HG02623 (cell line): ENCODE data around the gene ZNF101.
A peak's percentile ranks its signal among the peaks of the same experiment; 100 is the strongest.

Experiments
- ATAC-seq: cut with Tn5 transposase; IDR thresholded peaks from one replicate; pipeline ENCODE4 v1.9.1; 2021; ENCODE audit warnings: moderate library complexity; ENCODE audit not compliant: unreplicated experiment

Gene ZNF101

DNA sequence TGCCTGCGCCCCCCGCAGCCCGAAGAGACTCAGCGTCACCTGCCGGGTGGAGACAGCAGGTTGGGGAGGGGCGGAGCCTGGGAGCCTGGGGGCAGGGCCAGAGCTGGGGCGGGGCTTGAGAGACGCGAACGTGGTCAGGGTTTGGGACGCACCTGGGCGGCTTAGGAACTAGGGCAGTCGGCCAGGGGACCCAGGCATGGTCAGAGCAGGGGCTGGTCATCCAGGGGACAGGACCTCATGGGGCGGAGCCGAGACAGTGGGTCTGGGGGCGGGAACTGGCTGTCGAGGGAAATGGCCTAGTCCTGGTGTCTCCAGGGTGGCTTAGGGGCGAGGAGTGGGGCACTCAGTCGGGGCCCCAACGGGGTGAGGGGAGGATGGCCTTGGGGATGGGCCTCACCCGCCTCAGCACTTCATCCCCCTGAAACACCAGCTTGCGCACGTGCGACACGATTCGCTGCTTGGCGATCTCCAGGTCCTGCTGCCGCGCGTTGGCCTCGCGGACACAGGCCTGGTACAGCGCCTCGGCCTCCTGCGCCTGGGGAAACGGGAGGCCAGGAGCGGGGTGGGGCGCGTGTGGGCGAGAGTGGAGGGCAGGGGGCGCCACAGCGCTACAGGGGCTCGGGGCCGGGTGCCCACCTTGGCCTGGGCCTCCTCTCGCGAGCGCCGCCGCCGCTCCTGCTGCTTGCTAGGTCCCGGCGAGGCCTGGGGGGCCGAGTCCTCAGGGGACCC, 31.0 kb upstream of the ZNF101 start:
- ATAC-seq = no peak

DNA sequence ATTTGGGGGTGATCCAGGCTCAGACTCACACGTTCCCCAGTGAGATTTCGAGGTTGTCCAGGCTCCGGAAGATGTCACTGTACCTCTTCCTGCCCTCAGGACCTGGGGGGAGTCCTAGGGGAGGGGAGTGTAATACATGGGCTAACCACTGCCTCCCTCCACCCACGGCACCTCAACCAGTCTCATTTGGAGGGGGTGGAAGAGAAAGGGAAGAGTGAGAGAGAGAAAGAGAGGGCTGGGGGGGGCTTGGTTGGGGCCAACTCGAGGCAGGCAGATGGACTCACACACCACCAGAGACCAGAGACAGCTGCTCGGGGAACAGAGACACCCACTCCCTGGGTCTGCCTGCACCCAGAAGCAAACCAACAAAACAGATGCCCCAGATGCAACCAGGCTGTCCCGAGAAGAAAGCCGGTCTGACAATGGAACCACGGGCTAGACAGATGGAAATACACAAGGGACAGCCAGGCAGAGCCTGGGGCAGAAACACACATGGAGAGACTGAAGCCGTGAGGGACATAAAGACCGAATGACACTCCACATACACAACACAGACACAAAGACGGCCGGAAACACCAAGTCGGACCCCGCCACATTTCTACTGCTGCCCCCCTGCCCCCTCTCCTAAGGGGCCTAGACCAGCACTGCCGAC, 26.0 kb upstream of the ZNF101 start:
- no peak for ATAC-seq

DNA sequence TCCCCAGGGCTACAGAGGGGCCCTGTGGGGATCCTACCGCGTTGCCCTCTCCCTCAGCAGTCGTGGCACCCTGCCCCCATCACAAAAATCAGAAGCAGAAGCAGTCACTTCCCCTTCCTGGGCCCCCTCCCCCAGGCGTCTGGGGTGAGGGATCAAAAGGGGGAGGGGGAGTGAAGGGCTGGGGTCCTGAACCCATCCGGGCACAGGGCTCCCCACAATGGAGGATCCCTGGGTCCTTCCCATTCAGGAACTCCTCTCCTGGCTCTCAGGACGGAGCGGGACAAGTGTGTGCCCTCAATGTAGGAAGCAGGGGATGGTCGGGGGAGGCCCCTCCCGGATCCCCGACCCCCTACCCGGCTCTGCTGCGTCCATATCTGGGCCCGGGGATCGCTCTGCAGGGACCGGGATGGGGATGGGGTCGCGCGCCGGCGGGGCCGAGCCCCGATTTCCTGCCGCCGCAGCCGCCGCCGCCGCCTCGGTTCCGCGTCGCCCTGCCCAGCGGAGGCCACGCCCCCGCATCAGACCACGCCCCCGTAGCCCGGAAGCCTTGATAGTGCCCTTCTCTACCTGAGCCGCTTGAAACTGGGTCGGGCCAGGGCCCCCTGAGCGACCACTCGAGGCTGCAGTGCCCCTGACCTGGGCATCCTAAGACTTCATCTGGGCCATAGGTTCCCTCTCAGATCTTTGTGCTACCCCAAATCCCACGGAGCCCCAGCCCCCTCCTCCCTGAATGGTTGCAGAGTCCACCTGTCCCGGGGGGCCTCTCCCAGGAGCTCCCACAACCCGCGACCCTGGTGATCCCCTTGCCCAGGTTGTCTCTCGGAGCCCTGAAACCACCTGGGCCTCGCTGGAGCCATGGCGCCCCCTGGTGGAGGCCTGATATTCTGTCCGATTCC, 25.2 kb upstream of the ZNF101 start, which contains the start of gene GMIP:
Gene GMIP (minus strand): TSS at position 500 of the 896 bp plus-strand sequence. CDS start 128 bp downstream, at position 372.
- peak; percentile 67 for ATAC-seq

DNA sequence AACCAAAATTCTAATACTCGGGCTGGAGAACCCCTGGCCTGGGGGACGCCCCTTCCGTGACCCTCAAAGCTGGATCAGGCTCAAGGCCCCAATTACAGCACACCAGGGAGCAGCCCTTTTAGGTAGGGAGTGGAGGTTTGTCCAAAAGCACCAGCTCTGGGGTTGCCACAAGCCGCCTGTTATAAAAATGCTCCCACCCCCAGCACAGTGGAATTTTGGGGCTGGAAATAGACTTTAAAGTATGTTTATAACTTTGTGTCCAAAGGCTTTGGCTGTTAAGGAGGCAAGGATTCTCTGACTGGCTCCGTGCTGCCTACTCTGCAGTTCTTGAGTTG, 24.6 kb upstream of the ZNF101 start:
- ATAC-seq = no peak

DNA sequence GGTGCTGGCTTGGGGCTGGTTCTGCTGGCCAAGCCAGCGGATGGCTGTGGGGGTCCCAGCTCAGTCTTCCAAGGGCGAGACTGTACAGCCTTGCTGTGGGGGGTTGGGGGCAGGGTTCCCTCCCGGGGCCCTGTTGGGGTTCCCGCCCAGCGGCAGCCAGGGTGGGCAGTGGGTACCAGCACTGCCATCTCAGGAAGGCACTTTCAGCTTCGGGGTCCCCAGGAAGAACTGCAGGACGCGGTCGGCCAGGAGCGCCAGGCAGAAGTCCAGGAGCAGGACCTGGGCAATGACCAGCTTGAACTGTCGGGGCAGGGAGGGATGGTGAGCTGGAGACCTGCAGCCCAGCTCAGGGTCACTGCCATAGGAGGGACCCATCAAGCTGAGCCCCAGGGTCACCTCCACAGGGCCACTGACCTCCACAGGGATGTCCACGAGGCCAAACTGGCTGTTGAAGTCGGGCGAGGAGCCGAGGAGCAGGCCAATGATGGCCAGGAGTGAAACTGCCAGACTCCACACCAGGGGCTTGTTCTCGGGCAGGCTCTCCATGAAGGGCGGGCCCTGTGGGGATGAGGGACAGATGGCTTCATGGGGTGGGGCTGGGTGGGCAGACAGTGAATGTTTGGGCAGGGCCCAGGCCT, 23.3 kb upstream of the ZNF101 start:
- ATAC-seq = no peak

DNA sequence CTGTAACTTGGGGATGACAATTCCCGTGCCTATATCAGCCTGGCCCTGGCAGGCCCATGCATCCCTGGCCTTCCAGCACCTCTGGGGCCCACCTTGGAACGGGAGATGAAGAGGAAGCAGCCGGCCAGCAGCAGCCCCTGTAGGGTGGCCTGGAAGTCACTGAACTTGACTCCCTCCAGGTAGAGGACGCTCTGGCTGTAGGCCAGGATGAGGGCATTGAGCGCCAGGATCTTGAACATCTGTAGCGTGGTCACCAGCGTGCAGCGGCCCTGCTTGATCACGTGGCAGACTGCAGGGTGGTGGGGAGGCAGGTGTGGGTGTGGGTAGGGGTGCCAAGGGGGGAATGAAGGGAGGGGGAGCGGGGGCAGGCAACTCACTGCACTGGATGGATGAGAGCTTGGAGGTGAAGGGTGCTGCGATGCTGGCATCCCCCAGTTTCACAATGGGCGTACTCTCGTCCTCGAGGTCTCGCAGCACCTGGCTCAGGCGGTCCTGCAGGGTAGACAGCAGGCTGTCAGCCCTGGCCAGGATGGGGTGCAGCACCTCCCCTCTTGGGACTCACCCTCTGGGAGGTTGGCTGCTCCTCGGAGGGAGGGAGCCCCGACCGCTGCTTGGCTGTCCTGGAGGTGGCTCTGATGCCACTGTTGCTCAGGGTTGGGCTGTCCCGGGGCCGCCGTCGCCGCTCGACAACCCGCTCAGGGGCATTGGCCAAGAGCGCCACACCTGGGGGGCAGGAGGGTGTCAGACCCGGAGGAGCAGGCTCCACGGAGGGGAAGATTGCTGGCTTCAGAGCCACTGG, 21.4 kb upstream of the ZNF101 start:
- ATAC-seq = no peak

DNA sequence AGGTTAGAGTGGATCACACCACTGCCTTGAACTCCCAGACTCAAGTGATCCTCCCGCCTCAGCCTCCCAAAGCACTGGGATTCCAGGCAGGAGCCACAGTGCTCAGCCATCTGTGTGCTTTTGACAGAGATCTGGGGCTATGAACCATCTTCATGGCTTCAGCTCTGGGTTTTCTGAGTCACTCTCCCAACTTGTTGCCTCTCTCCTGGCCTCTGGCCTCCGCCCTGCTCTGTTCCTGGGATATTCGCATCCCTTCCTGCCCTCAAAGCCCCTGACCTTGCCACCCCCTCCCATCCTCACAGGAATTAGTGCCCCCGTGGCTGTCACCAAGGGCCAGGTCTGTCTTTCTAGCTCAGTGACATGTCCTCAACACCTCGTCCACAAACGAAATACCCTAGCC, 19.5 kb upstream of the ZNF101 start:
- no peak for ATAC-seq

DNA sequence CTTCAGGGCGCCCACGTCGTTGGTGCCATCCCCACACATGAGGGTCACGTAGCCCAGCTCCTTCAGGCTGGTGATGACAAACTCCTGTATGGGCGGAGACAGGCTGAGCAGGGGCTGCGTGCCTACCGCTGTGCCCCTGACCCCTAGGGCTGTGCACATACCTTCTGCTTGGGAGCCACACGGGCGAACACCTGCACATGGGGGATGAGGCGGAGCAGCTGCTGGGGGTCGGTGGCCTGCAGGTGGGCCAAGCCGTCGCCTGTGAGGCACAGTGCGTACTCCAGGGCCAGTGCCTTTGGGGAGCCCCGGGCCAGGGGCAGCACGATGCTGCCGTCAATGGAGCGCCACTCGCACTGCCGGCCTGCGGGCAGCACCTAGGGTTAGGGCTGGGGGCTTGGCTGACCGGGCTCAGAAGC, 19.1 kb upstream of the ZNF101 start:
- ATAC-seq = no peak

DNA sequence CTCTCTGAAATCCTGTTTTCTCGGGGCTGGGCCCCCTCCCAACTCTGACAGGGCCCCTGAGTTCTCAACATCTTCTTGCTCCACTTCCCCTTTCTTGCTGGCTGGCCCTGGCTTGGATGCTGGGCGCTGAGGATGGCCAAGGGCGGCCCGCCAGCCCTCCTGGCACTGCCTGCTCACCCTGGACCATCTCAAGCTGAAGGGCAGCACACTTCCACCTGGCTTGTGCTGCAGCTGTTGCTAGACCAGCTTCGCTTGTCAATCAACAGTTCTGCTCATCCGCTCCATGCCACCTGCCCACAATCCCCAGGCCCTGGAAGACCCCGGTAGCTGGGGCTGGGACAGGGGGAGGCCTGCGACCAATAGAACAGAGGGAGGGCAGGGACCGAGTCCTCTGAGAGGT, 18.3 kb upstream of the ZNF101 start:
- no peak for ATAC-seq

DNA sequence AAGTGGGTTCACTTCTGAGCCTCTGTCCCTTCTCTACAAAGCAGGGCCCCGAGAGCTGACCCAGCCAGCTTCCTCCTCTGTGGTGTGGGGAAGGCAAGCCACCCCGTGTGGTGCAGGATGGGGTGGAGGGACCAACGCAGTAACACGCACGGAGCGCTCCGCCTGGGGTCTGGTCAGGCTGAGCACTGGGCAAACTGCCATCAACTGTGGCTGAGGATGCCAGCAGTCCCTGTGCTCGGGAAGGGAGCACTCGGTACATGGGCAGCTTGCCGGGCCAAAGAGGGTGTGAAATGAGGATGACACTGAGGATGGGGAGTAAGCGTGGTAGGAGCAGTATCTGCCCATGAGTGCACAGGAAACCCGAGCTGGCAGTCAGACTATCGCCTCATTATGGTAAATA, 17.6 kb upstream of the ZNF101 start:
- no peak for ATAC-seq

DNA sequence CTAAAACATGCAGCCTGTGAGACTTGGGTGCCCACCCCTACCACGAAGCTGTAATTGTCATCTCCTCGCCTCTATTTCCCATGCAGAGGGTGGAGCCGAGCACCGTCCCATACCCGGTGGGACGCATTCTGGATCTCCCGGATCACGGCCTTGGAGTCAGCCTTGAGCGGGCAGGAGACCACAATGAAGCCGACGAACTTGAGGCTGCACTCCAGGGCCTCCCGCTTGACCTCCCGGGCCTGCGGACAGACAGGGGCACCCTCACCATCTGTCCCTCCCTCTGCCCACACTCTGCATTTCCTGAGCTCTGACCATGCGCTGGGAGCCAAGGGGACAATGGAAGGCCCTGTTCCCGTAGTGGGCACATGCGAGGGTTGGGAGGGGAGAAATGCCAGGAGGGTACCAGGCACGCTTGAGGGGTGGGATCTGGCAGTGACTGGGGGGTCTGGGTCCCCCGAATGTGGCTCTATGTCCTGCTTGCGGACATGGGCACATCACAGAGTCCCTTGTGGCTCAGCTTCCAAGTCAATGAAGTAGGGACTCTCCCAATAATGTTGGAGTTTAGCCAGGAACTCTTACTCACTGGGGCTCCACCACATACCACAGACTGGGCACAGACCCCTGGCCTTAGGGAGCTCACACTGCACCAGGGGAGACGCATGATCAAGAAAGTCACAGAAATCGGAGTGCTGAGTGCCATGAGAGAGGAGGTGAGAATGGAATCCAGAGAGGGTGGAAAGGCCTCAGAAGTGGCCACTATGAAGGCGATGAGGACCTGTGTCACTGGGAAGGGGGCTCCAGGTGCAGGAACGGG, 15.9 kb upstream of the ZNF101 start:
- ATAC-seq = no peak

DNA sequence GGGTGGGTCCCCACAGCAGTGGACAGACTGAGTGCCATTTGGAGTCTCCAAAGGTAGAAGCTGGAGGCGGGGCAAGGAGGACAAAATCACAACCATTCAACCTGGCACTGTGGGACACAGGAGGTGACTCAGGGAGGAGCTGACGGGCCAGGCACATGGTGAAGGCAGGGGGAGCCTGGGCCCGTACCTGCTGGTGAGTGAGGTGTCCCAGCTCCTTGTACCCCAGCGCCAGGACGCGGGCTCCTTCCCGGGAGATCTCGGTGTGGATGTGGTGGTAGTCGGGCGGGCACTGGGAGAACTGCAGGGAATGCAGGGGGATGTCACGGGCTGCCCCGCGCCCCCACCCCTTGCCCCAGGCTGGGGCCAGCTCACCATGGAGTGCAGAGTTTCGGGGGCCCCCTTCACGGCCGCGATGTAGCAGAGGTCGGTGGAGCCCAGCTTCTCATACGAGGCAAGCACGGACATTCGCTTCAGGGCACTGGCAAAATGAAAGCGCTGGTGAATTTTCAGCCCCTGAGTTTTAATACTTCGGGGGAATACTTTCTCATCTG, 15.0 kb upstream of the ZNF101 start:
- no peak for ATAC-seq

DNA sequence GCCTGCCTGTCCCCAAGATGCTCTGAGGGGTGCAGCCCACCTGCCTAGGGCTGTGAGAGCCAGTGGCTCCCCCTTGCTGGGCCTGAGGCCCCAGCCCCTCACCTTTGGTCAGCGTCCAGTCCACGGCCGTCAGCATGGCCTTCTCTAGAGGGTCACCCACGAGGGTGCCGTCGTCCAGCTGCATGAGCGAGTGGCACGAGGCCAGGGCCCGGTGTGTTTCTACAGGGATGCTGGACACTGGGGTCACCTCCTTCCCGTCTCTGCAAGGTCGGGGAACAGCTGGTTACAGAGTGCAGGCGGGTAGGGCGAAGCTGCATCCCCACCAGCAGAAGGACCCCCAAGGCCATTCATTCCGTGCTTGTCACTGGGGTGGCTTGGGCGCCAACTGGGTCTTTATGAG, 14.2 kb upstream of the ZNF101 start:
- no peak for ATAC-seq

DNA sequence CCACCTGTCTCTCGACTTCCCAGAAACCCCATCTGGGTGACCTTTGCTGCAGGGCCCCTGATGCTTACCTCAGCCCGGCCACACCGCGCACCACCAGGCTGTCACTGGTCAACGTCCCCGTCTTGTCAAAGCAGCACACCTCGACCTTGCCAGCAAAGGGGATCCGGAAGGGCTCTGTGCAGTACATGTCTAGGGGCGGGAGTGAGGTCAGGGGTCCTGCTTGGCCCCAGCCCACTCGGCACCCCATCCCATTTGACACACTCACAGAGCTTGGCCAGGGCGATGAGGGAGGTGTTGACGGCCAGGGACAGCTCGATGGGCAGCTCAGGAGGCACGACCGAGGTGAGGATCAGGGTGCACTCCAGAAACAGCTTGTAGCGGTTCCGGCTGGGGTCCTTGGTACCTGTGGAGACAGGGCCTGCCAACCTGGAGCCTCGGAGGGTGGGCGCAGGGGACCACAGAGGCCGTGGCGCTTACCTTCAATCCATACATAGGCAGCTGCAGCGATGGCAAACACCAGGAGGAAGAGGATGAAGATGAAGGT, 13.5 kb upstream of the ZNF101 start:
- ATAC-seq = no peak

DNA sequence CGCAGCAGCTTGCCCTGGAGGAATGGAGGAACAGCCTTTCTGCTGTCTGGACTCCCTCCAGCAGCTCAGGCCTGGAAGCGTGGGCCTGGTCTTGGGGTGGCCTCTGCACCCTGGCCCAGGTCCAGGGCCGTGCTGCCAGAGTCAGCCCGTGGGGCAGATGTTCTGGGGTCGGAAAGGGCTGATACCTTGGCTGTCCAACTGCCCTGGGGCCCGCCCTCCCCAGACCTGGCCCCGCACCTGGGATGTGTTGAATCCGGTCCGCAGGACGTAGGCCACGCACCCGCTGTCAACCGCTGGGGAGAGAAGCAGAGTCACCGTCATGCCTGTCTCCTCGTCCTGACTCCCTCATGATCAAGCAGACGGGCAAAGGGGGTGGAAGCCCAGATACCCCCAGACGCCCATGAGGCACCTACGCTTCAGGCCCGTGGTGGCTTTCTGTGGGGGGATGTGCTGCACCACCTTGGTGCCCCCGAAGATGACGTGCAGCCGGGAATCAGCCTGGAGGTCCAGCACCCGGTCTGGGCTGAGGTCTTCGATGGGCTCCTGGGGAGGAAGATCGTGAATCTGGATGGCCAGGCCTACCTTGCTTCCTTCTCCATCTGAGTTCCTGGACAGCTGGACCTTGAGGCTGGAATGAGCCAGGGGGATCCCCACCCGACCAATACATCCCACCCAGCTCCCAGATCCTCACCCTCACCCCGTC, 12.8 kb upstream of the ZNF101 start:
- no peak for ATAC-seq

DNA sequence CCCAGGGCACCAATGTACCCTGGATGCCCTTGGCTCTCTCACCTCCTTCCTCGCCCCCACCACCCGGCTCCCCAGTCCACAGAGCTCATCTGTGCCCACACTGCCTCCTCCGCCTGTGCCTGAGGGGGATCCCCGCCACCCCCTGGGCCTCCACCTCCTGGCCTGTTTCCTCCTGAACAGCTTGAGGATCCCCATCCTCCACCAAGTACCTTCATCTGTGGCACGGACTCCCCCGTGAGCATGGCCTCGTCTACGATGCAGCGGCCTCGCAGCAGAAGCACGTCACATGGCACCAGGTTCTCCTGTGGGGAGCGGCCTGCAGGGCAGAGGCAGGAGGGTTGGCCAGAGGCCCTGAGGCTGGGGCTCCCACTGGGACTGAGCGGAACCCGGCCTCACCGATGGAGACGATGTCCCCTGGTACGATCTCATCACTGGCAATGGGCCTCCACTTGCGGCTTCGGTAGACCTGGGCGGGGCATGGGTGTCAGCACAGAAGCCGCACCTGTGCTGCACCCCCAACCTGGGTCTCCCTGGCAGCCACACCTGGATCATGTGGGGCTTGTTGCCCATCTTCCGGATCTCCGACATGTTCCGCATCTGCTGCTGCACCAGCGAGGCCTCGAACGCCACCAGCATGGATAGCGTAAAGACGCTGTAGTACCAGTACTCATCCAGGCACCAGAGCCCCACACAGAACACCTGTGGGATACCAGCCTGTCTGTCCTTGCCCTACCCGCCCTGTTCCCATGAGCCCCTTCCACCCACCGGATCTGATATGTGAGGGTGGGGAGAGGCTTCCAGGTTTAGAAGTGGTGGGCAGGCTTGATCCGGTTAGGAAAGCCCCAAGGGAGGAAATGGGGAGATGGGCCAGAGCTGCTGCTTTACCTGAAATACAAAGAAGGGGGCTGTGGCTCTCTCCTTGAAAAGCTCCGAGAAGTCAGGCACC, 11.9 kb upstream of the ZNF101 start:
- ATAC-seq = no peak

DNA sequence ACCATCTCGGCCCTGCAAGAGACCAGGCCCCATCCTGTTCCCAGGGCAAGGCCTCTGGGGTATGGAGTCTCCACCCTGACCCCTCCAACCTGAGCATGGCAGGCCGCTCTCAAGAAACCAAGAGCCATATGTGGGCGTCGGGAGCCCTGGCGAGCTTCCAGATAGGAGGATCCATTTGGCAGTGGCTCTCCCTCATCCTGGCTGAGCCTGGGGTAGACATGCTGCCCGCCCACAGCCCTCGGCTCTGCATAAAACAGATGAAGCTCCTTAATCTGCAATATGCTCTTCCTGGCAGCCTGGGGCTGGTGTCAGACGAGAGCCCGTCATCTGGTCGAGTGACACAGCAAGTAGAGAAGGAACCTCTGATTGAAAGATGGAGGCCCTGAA, 11.2 kb upstream of the ZNF101 start:
- no peak for ATAC-seq
